Fibroblast of villous mesenchyme (primary cell): ENCODE data around the gene ACTR3C. TPM values are rescaled to one million over a fixed set of nuclear protein-coding genes. Genes with fewer than 3 reads are reported as not detected.
"Not testable (repeated sequence)": the region's sequence is repeated elsewhere in the genome, so short reads cannot be mapped to it uniquely, and the experiment has no call there.

Source experiments
- DNase-seq: peaks from one replicate; pipeline ENCODE4 v3.0.0-alpha.2; 2010; ENCODE audit warnings: low read depth
- H3K4me3 ChIP-seq: 2 replicates; pipeline ENCODE4 v1.5.1; 2011; ENCODE audit warnings: low read depth, mild to moderate bottlenecking, low read length
- total RNA-seq: library from RNA; depleted of rRNA; stranded (reverse); fragments of >200 nt; gene quantifications from 2 replicates; pipeline ENCODE4 v1.2.3, GENCODE V29; 2012

Gene ACTR3C
- total RNA-seq, 1 donor = 13.4 TPM

DNA sequence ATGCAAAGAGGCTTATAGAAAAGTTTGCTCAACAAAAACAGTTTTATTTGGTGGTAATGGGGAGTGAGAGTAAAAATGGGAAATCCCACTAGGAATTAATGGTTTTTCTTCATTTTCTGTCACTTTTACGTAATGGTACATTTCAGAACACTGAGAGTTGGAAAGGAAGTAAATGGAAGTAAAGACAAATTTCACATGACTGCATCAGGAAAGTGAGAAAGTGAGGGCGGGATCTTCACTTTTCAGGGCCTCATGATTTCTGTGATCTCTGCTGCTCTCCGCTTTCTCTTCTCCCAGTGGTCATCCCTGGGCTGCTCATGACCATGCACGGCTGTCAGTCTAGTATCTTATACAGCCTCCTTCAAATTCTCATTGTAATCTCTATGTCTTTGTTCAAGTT is 117.5 kb downstream of the ACTR3C start:
- H3K4me3 ChIP-seq, DNase-seq: not testable (repeated sequence)

DNA sequence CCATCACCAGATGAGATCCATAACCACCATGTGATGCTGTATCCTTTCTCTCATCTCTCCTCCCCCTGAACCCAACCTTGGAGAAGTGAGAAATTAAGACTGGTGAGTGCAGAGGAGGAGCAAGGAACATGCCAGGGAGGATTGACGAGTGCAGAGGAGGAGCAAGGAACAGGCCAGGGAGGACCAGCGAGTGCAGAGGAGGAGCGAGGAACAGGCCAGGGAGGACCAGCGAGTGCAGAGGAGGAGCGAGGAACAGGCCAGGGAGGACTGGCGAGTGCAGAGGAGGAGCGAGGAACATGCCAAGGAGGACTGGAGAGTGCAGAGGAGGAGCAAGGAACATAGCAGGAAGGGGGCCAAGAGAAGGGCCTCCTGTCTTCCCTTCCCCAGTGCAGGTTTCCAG is 118.8 kb downstream of the ACTR3C start:
- H3K4me3 ChIP-seq, DNase-seq: not testable (repeated sequence)

DNA sequence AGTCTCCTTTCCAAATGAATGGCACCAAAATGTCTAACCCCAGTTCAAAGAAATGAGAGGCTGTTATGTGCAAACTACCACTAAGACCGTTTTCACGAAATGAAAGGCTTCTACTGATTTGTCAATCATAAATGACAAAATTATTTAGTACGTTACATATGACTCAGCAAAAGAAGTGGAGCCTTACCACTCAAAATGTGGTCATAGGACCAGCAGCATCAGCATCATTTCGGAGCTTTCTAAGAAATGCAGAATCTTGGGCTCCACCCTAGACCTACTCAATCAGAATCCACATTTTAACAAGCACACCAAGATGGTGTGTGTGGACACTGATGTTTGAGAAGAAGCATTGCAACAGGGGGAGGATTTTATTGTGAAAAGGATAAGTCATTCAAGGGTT is 120.5 kb downstream of the ACTR3C start:
- not testable (repeated sequence) for DNase-seq, H3K4me3 ChIP-seq

Other genes with a start within 250 kb of the ACTR3C start
- 6.8 and 13.0 TPM in 2 replicates for gene LRRC61, start 190 bp downstream of the ACTR3C start, total RNA-seq
- gene RARRES2, start 18.1 kb upstream of the ACTR3C start, total RNA-seq = 139 and 185 TPM in 2 replicates
- 96.0 and 98.4 TPM in 2 replicates for gene REPIN1, start 45.3 kb upstream of the ACTR3C start, total RNA-seq
- 3.0 and 5.2 TPM in 2 replicates for gene ZNF775, start 55.8 kb upstream of the ACTR3C start, total RNA-seq
- gene GIMAP8, start 127.1 kb upstream of the ACTR3C start, total RNA-seq = under 0.01 TPM in 1 of 2 replicates, not detected in the other
- not detected in 2 replicates for gene GIMAP7, start 191.3 kb upstream of the ACTR3C start, total RNA-seq
- not detected in 2 replicates for gene GIMAP4, start 243.8 kb upstream of the ACTR3C start, total RNA-seq